CD4-positive, alpha-beta T cell treated with Interleukin-6 for 4 hours (primary cell): Measurements from ENCODE around the gene INTS7.
A peak's percentile ranks its signal among the peaks of the same experiment; 100 is the strongest.
"Not testable (repeated sequence)": the region's sequence is repeated elsewhere in the genome, so short reads cannot be mapped to it uniquely, and the experiment has no call there.

Experiments
- DNase-seq: peaks from one replicate; pipeline ENCODE4 v3.0.0-alpha.2; 2020; ENCODE audit warnings: mixed read lengths

INTS7 gene

GRCh38 chr1:212035835-212036605 lies 663 bp upstream of the INTS7 start:
- DNase-seq: no peak

DNA sequence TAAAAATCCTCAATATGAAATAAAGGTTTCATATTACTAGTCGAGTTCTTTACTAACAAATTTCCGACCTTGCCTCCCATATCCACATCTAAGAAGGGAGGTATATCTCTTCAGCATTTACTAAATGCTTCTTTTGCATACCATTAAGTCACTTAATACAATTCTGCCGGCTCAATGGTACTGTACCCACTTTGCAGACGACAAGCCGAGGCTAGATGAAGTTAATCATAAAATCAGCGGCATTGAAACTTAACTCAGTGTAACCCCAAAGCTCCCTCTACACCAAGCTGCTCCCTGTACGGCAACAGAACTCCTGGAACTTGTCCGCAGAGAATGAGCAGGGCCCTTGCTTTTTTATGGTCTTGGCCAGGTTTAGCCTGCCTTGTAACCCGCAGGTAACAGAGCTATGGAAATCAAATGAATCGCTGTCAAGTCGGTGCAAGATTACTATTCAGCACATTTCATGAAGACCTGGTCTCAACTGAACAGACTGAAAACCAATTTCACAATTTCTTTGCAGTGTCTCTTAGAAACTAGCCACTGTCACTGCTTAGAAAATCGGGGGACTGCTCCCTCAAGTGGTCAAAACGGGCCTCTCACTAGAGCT lies 738 bp downstream of the INTS7 start:
- DNase-seq: no peak

DNA sequence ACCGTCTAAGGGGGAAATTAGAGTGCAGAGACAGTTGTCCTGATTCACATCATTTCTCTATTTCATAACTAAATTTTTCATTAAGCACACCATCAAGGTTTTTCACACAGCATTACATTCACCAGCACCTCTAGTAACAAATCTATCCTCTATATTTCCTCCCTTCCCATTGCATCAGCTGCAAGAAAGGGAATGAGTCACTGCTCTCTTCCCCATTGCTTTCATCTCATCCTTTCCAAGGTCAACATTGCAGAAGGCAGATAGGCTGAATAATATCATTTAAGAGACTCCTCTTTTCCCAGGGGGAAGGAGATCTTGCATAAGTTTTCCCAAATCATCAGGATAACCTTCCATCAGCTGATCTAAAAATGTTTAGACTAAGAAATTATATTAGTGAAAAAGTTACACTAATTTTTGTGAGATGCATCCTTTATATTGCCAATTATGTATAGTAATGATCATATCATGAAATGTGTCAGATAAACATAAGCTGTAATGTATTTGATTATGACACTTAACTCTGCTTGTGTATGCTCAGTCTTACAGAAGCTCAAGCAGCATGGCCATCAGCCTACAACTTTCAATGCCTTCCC lies 4.3 kb downstream of the INTS7 start:
- no peak for DNase-seq

DNA sequence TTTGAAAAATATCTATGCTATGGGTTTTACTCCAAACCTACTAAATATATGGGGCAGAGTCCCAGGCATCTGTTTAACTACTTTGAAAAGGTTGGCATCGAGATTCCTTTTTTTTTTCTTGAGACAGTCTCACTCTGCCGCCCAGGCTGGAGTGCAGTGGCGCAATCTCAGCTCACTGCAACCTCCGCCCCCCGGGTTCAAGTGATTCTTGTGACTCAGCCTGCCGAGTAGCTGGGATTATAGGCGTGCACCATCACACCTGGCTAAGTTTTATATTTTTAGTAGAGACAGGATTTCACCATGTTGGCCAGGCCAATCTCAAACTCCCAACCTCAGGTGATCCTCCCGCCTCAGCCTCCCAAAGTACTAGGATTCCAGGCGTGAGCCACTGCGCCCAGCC lies 7.6 kb downstream of the INTS7 start:
- DNase-seq: not testable (repeated sequence)

- DNase-seq: no peak
Measured at GRCh38 chr1:212024469-212025149, 10.7 kb downstream of the INTS7 start.

DNA sequence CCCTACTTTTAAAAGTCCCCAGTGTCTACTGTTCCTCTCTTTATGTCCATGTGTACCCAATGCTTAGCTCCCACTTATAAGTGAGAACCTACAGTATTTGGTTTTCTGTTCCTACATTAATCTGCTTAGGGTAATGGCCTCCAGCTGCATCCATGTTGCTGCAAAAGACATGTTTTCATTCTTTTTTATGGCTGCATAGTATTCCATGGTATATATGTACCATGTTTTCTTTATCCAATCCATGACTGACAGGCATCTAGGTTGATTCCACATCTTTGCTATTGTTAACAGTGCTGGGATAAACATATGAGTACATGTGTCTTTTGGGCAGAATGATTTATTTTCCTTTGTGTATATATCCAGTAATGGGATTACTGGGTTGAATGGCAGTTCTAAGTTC lies 12.4 kb downstream of the INTS7 start:
- not testable (repeated sequence) for DNase-seq

GRCh38 chr1:212021563-212021962 lies 13.8 kb downstream of the INTS7 start:
- no peak for DNase-seq

- no peak for DNase-seq
Measured at GRCh38 chr1:212020975-212021374, 14.4 kb downstream of the INTS7 start.

DNA sequence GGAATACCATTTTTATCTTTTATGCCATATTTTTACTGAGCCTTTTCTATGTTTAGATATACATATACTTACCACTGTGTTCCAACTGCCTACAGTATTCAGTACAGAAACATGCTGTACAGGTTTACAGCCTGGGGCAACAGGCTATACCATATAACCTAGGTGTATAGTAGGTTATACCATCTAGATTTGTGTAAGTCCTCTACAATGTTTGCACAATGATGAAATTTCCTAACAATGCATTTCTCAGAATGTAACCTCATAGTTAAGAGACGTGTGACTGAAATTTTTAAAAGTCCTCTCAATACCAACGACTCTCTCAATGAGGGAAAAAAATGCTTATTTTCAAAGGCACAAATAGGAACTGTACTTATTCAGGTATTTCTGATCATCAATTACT lies 21.7 kb downstream of the INTS7 start:
- no peak for DNase-seq

GRCh38 chr1:212012034-212012740 lies 23.2 kb downstream of the INTS7 start:
- peak; percentile 70 for DNase-seq

- no peak for DNase-seq
Measured at GRCh38 chr1:212010004-212010403, 25.4 kb downstream of the INTS7 start.

GRCh38 chr1:212009561-212009960 lies 25.8 kb downstream of the INTS7 start:
- DNase-seq: no peak

DNA sequence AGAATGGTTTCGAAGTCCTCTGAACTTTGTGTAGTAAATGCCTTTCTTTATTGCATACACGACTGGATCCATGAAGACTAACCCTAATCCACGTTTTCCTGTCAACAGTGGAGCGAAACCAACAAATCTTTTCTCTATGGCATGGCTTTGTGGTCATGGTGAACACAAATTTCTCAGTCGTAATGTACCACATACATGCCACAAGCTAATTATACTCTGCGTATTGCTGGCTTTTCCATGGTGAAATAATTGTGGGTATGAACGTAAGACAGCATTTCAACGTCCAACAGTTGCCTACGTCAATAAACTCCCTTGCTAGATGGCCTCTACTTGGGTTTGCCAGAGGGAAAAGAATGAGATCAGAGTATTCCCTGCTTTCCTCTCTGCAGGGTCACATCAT lies 27.5 kb downstream of the INTS7 start:
- DNase-seq: no peak

DNA sequence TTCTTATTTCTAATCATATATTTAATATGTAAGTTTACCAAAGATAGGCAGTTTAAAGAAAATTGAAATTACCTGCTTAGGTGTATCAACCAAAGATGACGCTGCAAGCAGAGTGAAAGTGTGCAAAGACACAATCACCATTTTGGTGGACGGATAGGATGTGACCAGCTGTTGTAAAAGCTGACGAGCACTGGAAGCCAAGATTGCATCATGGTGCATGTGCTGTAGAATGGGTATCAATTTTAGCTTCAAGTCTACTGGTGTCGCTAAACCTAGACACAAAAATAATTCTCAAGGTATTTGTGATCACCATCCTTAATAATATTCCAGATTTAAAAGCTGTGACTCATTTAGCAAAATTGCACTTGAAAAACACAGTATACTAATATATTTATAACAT lies 28.2 kb downstream of the INTS7 start:
- no peak for DNase-seq

- DNase-seq: no peak
Measured at GRCh38 chr1:212004895-212005608, 30.3 kb downstream of the INTS7 start.

- no peak for DNase-seq
Measured at GRCh38 chr1:212002536-212002935, 32.8 kb downstream of the INTS7 start.

DNA sequence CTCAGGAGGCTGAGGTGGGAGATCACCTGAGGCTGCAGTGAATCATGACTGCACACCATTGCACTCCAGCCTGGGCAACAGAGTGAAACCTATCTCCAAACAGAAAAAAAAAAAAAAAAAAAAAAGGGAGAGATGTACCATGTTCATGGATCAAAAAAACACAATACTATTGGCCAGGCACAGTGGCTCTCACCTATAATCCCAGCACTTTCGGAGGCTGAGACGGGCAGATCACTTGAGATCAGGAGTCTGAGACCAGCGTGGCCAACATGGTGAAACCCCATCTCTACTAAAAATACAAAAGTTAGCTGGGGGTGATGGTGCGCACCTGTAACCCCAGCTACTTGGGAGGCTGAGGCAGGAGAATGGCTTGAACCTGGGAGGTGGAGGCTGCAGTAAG lies 37.9 kb downstream of the INTS7 start:
- not testable (repeated sequence) for DNase-seq

DNA sequence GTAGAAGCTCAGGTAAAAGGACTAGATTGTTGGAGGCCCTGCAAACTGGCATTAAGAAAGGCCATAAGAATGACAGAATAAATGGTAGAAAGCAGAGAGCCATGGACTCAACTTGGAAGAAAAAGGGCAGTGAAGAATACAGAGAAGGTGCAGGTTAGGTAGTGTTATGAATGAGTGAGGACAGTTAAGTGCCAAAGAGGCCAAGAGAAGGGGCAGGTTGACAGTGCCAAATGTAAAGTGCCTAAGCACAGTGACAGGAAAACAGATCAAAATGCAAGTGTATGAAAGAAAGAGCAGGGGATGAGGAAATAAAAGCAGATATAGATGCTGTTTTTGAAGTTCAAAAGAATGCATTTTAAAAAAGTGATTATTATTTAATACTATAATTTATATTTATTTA lies 43.7 kb downstream of the INTS7 start:
- DNase-seq: no peak

DNA sequence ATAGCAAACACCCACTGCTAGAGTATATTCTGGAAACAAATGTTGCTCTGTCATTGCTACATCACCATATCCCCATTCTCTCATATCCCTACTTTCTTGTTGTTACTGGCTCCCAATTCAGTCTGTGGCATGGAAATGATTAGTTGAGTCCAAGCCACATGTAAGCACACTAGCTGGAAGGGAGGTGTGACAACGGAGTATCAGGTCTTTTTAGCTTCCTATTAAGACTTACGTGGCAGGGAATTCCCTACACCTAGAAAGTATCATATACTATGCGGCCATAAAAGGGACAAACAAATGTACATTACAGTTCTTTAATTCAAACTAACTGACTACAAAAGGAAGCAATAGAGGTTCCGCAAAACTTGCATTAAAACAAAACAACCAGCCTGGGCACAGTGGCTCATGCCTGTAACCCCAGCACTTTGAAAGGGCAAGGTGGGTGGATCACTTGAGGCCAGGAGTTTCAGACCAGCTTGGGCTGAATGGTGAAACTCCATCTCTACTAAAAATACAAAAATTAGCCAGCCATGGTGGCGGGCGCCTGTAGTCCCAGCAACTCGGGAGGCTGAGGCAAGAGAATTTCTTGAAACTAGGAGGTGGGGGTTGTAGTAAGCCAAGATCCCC lies 48.6 kb downstream of the INTS7 start:
- DNase-seq: no peak

- DNase-seq: no peak
Measured at GRCh38 chr1:211985556-211986264, 49.6 kb downstream of the INTS7 start.

GRCh38 chr1:211978596-211978995 lies 56.8 kb downstream of the INTS7 start:
- DNase-seq: no peak
